DND-41 (cell line): Measurements from ENCODE around the gene SLC10A7.

Source experiments
- EZH2 ChIP-seq: IDR thresholded peaks from 3 replicates; pipeline ENCODE4 v1.6.1; 2012; ENCODE audit warnings: borderline replicate concordance, low read depth, mild to moderate bottlenecking, moderate library complexity, low read length, inconsistent platforms; ENCODE audit not compliant: severe bottlenecking
- TF ChIP-seq, protein P1 (sequence below): IDR thresholded peaks from 2 replicates; pipeline ENCODE4 v1.5.1; 2012; ENCODE audit warnings: borderline replicate concordance, low read length, moderate library complexity, mild to moderate bottlenecking; ENCODE audit not compliant: poor library complexity, severe bottlenecking; ENCODE audit errors: extremely low read depth

DNA sequence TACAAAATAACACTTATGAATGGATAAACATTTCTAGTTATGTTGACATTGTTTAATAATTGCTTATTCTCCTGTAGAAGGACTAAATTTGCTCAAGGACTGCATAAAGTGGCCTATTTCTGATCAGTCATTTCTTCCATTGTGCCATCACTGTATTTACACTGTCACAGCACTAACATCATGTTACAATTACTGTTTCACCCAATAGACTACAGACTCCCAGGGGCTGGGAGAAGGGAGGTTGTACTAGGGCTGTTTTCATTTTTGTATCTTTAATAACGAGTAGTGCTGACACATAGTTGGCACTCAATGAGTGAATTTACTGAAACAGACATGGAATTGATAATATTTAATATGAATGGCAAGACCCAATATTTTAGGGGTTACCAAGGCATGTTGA lies 139.5 kb downstream of the SLC10A7 start:
- TF ChIP-seq, protein P1, sequence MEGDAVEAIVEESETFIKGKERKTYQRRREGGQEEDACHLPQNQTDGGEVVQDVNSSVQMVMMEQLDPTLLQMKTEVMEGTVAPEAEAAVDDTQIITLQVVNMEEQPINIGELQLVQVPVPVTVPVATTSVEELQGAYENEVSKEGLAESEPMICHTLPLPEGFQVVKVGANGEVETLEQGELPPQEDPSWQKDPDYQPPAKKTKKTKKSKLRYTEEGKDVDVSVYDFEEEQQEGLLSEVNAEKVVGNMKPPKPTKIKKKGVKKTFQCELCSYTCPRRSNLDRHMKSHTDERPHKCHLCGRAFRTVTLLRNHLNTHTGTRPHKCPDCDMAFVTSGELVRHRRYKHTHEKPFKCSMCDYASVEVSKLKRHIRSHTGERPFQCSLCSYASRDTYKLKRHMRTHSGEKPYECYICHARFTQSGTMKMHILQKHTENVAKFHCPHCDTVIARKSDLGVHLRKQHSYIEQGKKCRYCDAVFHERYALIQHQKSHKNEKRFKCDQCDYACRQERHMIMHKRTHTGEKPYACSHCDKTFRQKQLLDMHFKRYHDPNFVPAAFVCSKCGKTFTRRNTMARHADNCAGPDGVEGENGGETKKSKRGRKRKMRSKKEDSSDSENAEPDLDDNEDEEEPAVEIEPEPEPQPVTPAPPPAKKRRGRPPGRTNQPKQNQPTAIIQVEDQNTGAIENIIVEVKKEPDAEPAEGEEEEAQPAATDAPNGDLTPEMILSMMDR: no peak
- TF ChIP-seq EZH2: no peak
